H9 (cell line): ENCODE measurements around the gene CCDC28B. TPM values are rescaled to one million over a fixed set of nuclear protein-coding genes. Genes with fewer than 3 reads are reported as not detected.

Source experiments
- DNase-seq: peaks from one replicate; pipeline ENCODE4 v3.0.0-alpha.2; 2017
- H2AFZ ChIP-seq: one replicate; pipeline ENCODE4 v1.6.1; 2013; ENCODE audit warnings: mild to moderate bottlenecking, low read length, control low read depth, moderate library complexity
- H2AK5ac ChIP-seq: 2 replicates; pipeline ENCODE4 v1.6.1; 2013; ENCODE audit warnings: low read length, control low read depth, mixed read lengths; ENCODE audit not compliant: insufficient read length
- H2BK120ac ChIP-seq: one replicate; pipeline ENCODE4 v1.6.1; 2013; ENCODE audit warnings: low read depth, mild to moderate bottlenecking, low read length, control low read depth, inconsistent platforms; ENCODE audit not compliant: poor library complexity, severe bottlenecking
- H2BK12ac ChIP-seq: 2 replicates; pipeline ENCODE4 v1.6.1; 2013; ENCODE audit warnings: low read length, control low read depth, mixed read lengths, low read depth; ENCODE audit not compliant: insufficient read length
- H2BK15ac ChIP-seq: 2 replicates; pipeline ENCODE4 v1.6.1; 2013; ENCODE audit warnings: low read depth, low read length, control low read depth
- H2BK20ac ChIP-seq: one replicate; pipeline ENCODE4 v1.6.1; 2013; ENCODE audit warnings: low read depth, mild to moderate bottlenecking, low read length, control low read depth, inconsistent platforms; ENCODE audit not compliant: poor library complexity, severe bottlenecking
- H2BK5ac ChIP-seq: 2 replicates; pipeline ENCODE4 v1.6.1; 2013; ENCODE audit warnings: low read length, control low read depth, mixed read lengths; ENCODE audit not compliant: insufficient read length
- H3K14ac ChIP-seq: 2 replicates; pipeline ENCODE4 v1.6.1; 2013; ENCODE audit warnings: low read length, control low read depth; ENCODE audit not compliant: insufficient read depth
- H3K18ac ChIP-seq: 2 replicates; pipeline ENCODE4 v1.6.1; 2013; ENCODE audit warnings: low read depth, mild to moderate bottlenecking, mixed read lengths, low read length, control low read depth; ENCODE audit not compliant: insufficient read length
- H3K23ac ChIP-seq: 2 replicates; pipeline ENCODE4 v1.6.1; 2013; ENCODE audit warnings: low read length, control low read depth, mixed read lengths, low read depth; ENCODE audit not compliant: insufficient read length
- H3K23me2 ChIP-seq: 2 replicates; pipeline ENCODE4 v1.6.1; 2013; ENCODE audit warnings: low read depth, mild to moderate bottlenecking, mixed read lengths, low read length, control low read depth; ENCODE audit not compliant: insufficient read length, poor library complexity, severe bottlenecking
- H3K27ac ChIP-seq: 2 replicates; pipeline ENCODE4 v1.5.1; 2013; ENCODE audit warnings: low read length, control low read depth, mixed read lengths, low read depth; ENCODE audit not compliant: insufficient read length
- H3K27me3 ChIP-seq: 2 replicates; pipeline ENCODE4 v1.6.1; 2013; ENCODE audit warnings: low read length, control low read depth, inconsistent platforms; ENCODE audit not compliant: insufficient read depth
- H3K4ac ChIP-seq: 2 replicates; pipeline ENCODE4 v1.6.1; 2013; ENCODE audit warnings: low read depth, mild to moderate bottlenecking, control low read depth, inconsistent platforms, low read length, moderate library complexity
- H3K4me1 ChIP-seq: 2 replicates; pipeline ENCODE4 v1.6.1; 2013; ENCODE audit warnings: low read length, control low read depth, inconsistent platforms; ENCODE audit not compliant: insufficient read depth
- H3K4me2 ChIP-seq: 2 replicates; pipeline ENCODE4 v1.6.1; 2013; ENCODE audit warnings: low read length, control low read depth, mixed read lengths; ENCODE audit not compliant: insufficient read length, insufficient read depth
- H3K56ac ChIP-seq: 2 replicates; pipeline ENCODE4 v1.6.1; 2013; ENCODE audit warnings: low read depth, mild to moderate bottlenecking, mixed read lengths, low read length, control low read depth; ENCODE audit not compliant: insufficient read length
- H3K79me1 ChIP-seq: 2 replicates; pipeline ENCODE4 v1.6.1; 2013; ENCODE audit warnings: low read depth, mild to moderate bottlenecking, moderate library complexity, low read length, control low read depth, inconsistent platforms; ENCODE audit not compliant: insufficient read depth, poor library complexity, severe bottlenecking
- H3K79me2 ChIP-seq: 2 replicates; pipeline ENCODE4 v1.6.1; 2013; ENCODE audit warnings: low read length, control low read depth, inconsistent platforms; ENCODE audit not compliant: insufficient read depth
- H3K9ac ChIP-seq: 2 replicates; pipeline ENCODE4 v1.6.1; 2013; ENCODE audit warnings: low read length, control low read depth, mixed read lengths; ENCODE audit not compliant: insufficient read length; ENCODE audit errors: extremely low read depth
- H3K9me3 ChIP-seq: one replicate; pipeline ENCODE4 v1.6.1; 2013; ENCODE audit warnings: low read depth, low read length, inconsistent platforms; ENCODE audit not compliant: control insufficient read depth
- H3T11ph ChIP-seq: one replicate; pipeline ENCODE4 v1.6.1; 2013; ENCODE audit warnings: mild to moderate bottlenecking, low read length, control low read depth, inconsistent platforms
- H4K20me1 ChIP-seq: one replicate; pipeline ENCODE4 v1.6.1; 2013; ENCODE audit not compliant: control insufficient read depth, insufficient read length, insufficient read depth
- H4K5ac ChIP-seq: 2 replicates; pipeline ENCODE4 v1.6.1; 2013; ENCODE audit warnings: low read depth, mild to moderate bottlenecking, mixed read lengths, low read length, control low read depth; ENCODE audit not compliant: insufficient read length
- H4K8ac ChIP-seq: replicated peaks from 2 replicates; pipeline ENCODE4 v1.6.1; 2013; ENCODE audit warnings: low read length, control low read depth, mixed read lengths, low read depth; ENCODE audit not compliant: insufficient read length
- H4K91ac ChIP-seq: 2 replicates; pipeline ENCODE4 v1.6.1; 2013; ENCODE audit warnings: low read depth, mild to moderate bottlenecking, moderate library complexity, mixed read lengths, low read length, control low read depth; ENCODE audit not compliant: insufficient read length
- H3K27ac Mint-ChIP-seq, 3 experiments: 2 replicates in 2 of 3; 3 replicates in 1 of 3; pipeline ENCODE4 v1.8.0; 2020 to 2021; ENCODE audit warnings: mixed read lengths in 3 of 3, mild to moderate bottlenecking in 1 of 3, moderate library complexity in 1 of 3
- H3K27me3 Mint-ChIP-seq: 2 replicates; pipeline ENCODE4 v1.8.0; 2021; ENCODE audit warnings: low read depth, mild to moderate bottlenecking, moderate library complexity, mixed read lengths
- H3K36me3 Mint-ChIP-seq, 3 experiments: 2 replicates in 2 of 3; 3 replicates in 1 of 3; pipeline ENCODE4 v1.8.0; 2020 to 2021; ENCODE audit warnings: low read depth in 3 of 3, mixed read lengths in 3 of 3; ENCODE audit not compliant: insufficient read depth in 1 of 3
- H3K4me1 Mint-ChIP-seq, 2 experiments: 2 replicates each; pipeline ENCODE4 v1.8.0; 2020; ENCODE audit warnings: mixed read lengths in 2 of 2
- H3K4me3 Mint-ChIP-seq, 2 experiments: 2 replicates in 1 of 2; 3 replicates in 1 of 2; pipeline ENCODE4 v1.8.0; 2020 to 2021; ENCODE audit warnings: mild to moderate bottlenecking in 2 of 2, mixed read lengths in 2 of 2, moderate library complexity in 1 of 2
- H3K9me3 Mint-ChIP-seq, 2 experiments: 2 replicates in 1 of 2; 3 replicates in 1 of 2; pipeline ENCODE4 v1.8.0; 2020; ENCODE audit warnings: mild to moderate bottlenecking in 2 of 2, mixed read lengths in 2 of 2, moderate library complexity in 1 of 2
- CTCF ChIP-seq: fragments of 200-600 bp; sonication (generic); conservative IDR thresholded peaks from 3 replicates; pipeline ENCODE4 v1.8.0; 2021; ENCODE audit warnings: antibody characterized with exemption, mild to moderate bottlenecking
- WGBS: extraction: QIAGEN DNeasy Blood & Tissue Kit; methylation state at CpG from one replicate; pipeline ENCODE4 v1.1.7; 2013; ENCODE audit warnings: missing lambda C conversion rate, low lambda C conversion rate, mixed read lengths; ENCODE audit not compliant: insufficient read length; ENCODE audit errors: extremely low coverage; 5-methylcytosine and 5-hydroxymethylcytosine counted together
- long read RNA-seq: library from polyadenylated mRNA; unstranded; transcript quantifications from one replicate; pipeline ENCODE4 v2.0.0, GENCODE V29; 2020
- total RNA-seq: library from RNA; stranded (reverse); gene quantifications from 2 replicates; pipeline ENCODE4 v1.2.1, GENCODE V29; 2021

Gene CCDC28B
- 20.7 and 21.3 TPM in 2 replicates for total RNA-seq
- long read RNA-seq, transcript CCDC28B-201 (6 exons, 1,089 nt): major isoform, 17 of 27 reads
- long read RNA-seq, partial matches to known transcripts: 1 of 27 reads
- long read RNA-seq, other reads (novel, unspliced or antisense): 8 of 27 reads

- H3K79me1 ChIP-seq: no peaks in the 10 kb centered on the region
- H3K18ac ChIP-seq: no peak within 1 kb of the TSS
- H2BK5ac ChIP-seq: no peak within 1 kb of the TSS
- H2BK120ac ChIP-seq: no peak within 1 kb of the TSS
- Mint-ChIP-seq H3K36me3 (peaks cover 10 to 31% (median 25%) of the 10 kb centered on the region in 3 experiments; a peak in 6 of 7 replicates), H3K4me1 (peaks cover 40 to 41% of the 10 kb centered on the region in 2 experiments), H3K4me3 (peak within 1 kb of the TSS; percentile 69 to 81), H3K27ac (peak within 1 kb of the TSS; percentile 57 to 89 (median 76); a peak in 5 of 7 replicates), H3K9me3 (no peaks in the 10 kb centered on the region), H3K27me3 (peaks cover 11% of the 10 kb centered on the region)
- no peaks in the 10 kb centered on the region for H3K79me2 ChIP-seq
- DNase-seq: peak; percentile 86
- H3K9ac ChIP-seq: no peak within 1 kb of the TSS
- no peak within 1 kb of the TSS for H2BK12ac ChIP-seq
- no peaks in the 10 kb centered on the region; the same call in 1 of the 2 replicates for H3K27me3 ChIP-seq
- H3K23me2 ChIP-seq: peaks cover 8% of the 10 kb centered on the region
- no peaks in the 10 kb centered on the region; the same call in 1 of the 2 replicates for H3K4me1 ChIP-seq
- no peak within 1 kb of the TSS for H3K4ac ChIP-seq
- H4K20me1 ChIP-seq: no peaks in the 10 kb centered on the region
- no CpG with 5 or more reads among the region's 34 CpGs for WGBS
- no peak within 1 kb of the TSS for H3T11ph ChIP-seq
- H3K14ac ChIP-seq: peak within 1 kb of the TSS; percentile 21
- no peak within 1 kb of the TSS for H4K8ac ChIP-seq
- H4K91ac ChIP-seq: no peak within 1 kb of the TSS
- H2BK15ac ChIP-seq: no peak within 1 kb of the TSS
- H2AK5ac ChIP-seq: no peak within 1 kb of the TSS
- H3K56ac ChIP-seq: no peak within 1 kb of the TSS
- H3K23ac ChIP-seq: no peak within 1 kb of the TSS
- H4K5ac ChIP-seq: no peak within 1 kb of the TSS
- no peak for TF ChIP-seq CTCF
- no peak within 1 kb of the TSS for H2AFZ ChIP-seq
- H3K9me3 ChIP-seq: no peaks in the 10 kb centered on the region
- H3K27ac ChIP-seq: no peak within 1 kb of the TSS
- peak within 1 kb of the TSS; percentile 56 for H3K4me2 ChIP-seq
- no peak within 1 kb of the TSS for H2BK20ac ChIP-seq
Observed at GRCh38 chr1:32200226-32201010, at the start of gene CCDC28B. CCDC28B (plus strand) TSS chr1:32200595; CDS start chr1:32201936, 1,341 bp downstream.
